ENCODE results near the gene PGA5.

DNA sequence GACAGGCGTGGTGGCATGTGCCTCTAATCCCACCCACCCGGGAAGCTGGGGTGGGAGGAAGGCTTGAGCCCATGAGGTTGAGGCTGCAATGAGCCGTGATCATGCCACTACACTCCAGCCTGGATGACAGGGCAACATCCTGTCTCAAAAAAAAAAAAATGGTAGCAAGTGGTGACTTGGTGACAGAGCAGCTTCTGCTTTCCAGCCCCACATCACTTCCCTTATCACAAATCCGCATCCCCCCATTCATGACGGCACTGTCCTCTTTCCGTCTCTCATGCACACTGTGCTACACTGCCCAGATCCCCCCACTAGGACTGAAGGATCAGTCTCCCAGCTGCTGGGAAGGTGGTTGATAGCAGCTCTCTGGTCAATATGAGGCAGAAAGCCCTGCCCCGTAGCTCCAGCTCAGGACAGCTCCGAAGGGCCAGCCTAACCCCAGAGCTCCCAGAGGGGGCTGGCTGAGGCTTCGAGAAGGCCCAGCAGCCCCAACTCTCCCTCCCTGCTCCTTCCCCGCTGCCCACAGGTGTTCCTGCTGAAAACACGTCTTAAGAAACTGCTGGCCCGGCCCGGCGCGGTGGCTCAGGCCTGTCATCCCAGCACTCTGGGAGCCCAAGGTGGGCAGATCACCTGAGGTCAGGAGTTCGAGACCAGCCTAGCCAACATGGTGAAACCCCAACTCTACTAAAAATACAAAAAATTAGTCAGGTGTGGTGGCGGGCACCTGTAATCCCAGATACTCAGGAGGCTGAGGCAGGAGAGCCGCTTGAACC, 15.9 kb downstream of the PGA5 start:
- TF ChIP-seq, protein P1, sequence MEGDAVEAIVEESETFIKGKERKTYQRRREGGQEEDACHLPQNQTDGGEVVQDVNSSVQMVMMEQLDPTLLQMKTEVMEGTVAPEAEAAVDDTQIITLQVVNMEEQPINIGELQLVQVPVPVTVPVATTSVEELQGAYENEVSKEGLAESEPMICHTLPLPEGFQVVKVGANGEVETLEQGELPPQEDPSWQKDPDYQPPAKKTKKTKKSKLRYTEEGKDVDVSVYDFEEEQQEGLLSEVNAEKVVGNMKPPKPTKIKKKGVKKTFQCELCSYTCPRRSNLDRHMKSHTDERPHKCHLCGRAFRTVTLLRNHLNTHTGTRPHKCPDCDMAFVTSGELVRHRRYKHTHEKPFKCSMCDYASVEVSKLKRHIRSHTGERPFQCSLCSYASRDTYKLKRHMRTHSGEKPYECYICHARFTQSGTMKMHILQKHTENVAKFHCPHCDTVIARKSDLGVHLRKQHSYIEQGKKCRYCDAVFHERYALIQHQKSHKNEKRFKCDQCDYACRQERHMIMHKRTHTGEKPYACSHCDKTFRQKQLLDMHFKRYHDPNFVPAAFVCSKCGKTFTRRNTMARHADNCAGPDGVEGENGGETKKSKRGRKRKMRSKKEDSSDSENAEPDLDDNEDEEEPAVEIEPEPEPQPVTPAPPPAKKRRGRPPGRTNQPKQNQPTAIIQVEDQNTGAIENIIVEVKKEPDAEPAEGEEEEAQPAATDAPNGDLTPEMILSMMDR (IDR thresholded peaks at IDR 0.05) = no peak
- no peak for TF ChIP-seq POLR2A (IDR thresholded peaks at IDR 0.05; ENCODE audit: low read depth)
- no peak for TF ChIP-seq EP300 (IDR thresholded peaks at IDR 0.05)
- TF ChIP-seq POLR2AphosphoS5 (IDR thresholded peaks at IDR 0.05) = no peak

Measured in esophagus muscularis mucosa (tissue), 4 donors.